ENCODE data around the gene RNF114. TPM values are rescaled to one million over a fixed set of nuclear protein-coding genes. Genes with fewer than 3 reads are reported as not detected.

RNF114 gene
- total RNA-seq, 1 donor from 2014 or later: 45.4 TPM

- no peak for TF ChIP-seq CTCF (IDR thresholded peaks at IDR 0.05)
- H3K9me3 Mint-ChIP-seq (ENCODE audit: low read depth): no peaks in the 10 kb centered on the region
- peaks cover 10% of the 10 kb centered on the region for H3K36me3 Mint-ChIP-seq (ENCODE audit: low read depth)
- DNase-seq (ENCODE audit: low spot score): no peak
- peak overlapping the region; percentile 86 for H3K4me3 Mint-ChIP-seq (ENCODE audit: unreplicated experiment)
- H3K27ac Mint-ChIP-seq (ENCODE audit: unreplicated experiment): no peak overlapping the region
- H3K27me3 Mint-ChIP-seq (ENCODE audit: low read depth): no peaks in the 10 kb centered on the region
- peaks cover 81% of the 10 kb centered on the region for H3K4me1 Mint-ChIP-seq (ENCODE audit: low read depth)
These were observed 49.9 kb downstream of the RNF114 start for GRCh38 chr20:49986049-49986448.

- no peaks in the 10 kb centered on the region for H3K9me3 Mint-ChIP-seq (ENCODE audit: low read depth)
- peaks cover 78% of the 10 kb centered on the region for H3K4me1 Mint-ChIP-seq (ENCODE audit: low read depth)
- no peak overlapping the region for H3K4me3 Mint-ChIP-seq (ENCODE audit: unreplicated experiment)
- H3K27me3 Mint-ChIP-seq (ENCODE audit: low read depth): no peaks in the 10 kb centered on the region
- H3K27ac Mint-ChIP-seq (ENCODE audit: unreplicated experiment): peak overlapping the region; percentile 51
- H3K36me3 Mint-ChIP-seq (ENCODE audit: low read depth): peaks cover 10% of the 10 kb centered on the region
- TF ChIP-seq CTCF (IDR thresholded peaks at IDR 0.05): no peak
- no peak for DNase-seq (ENCODE audit: low spot score)
These were observed 51.0 kb downstream of the RNF114 start for GRCh38 chr20:49987015-49987867.

GRCh38 chr20:49987868-49988690 is 51.9 kb downstream of the RNF114 start:
- no peak for TF ChIP-seq CTCF (IDR thresholded peaks at IDR 0.05)
- H3K4me3 Mint-ChIP-seq (ENCODE audit: unreplicated experiment): no peak overlapping the region
- no peak for DNase-seq (ENCODE audit: low spot score)
- peaks cover 10% of the 10 kb centered on the region for H3K36me3 Mint-ChIP-seq (ENCODE audit: low read depth)
- H3K4me1 Mint-ChIP-seq (ENCODE audit: low read depth): peaks cover 74% of the 10 kb centered on the region
- H3K27ac Mint-ChIP-seq (ENCODE audit: unreplicated experiment): no peak overlapping the region
- H3K9me3 Mint-ChIP-seq (ENCODE audit: low read depth): no peaks in the 10 kb centered on the region
- no peaks in the 10 kb centered on the region for H3K27me3 Mint-ChIP-seq (ENCODE audit: low read depth)

GRCh38 chr20:49989234-49990065 is 53.3 kb downstream of the RNF114 start:
- no peaks in the 10 kb centered on the region for H3K9me3 Mint-ChIP-seq (ENCODE audit: low read depth)
- peaks cover 10% of the 10 kb centered on the region for H3K36me3 Mint-ChIP-seq (ENCODE audit: low read depth)
- H3K27ac Mint-ChIP-seq (ENCODE audit: unreplicated experiment): peak overlapping the region; percentile 71
- H3K4me3 Mint-ChIP-seq (ENCODE audit: unreplicated experiment): no peak overlapping the region
- TF ChIP-seq CTCF (IDR thresholded peaks at IDR 0.05): no peak
- H3K4me1 Mint-ChIP-seq (ENCODE audit: low read depth): peaks cover 60% of the 10 kb centered on the region
- no peak for DNase-seq (ENCODE audit: low spot score)
- no peaks in the 10 kb centered on the region for H3K27me3 Mint-ChIP-seq (ENCODE audit: low read depth)
